Testis (tissue), 2 donors: ENCODE measurements around the gene SLC15A1.

ENCODE experiments used
- POLR2A ChIP-seq: fragments of 450-650 bp; IDR thresholded peaks from one replicate; pipeline ENCODE4 v1.6.1; 2017; ENCODE audit warnings: antibody characterized with exemption, mild to moderate bottlenecking, moderate library complexity
- TF ChIP-seq, protein P1 (sequence below), 3 experiments: fragments of 450-650 bp in 2 of 3; fragments of 200-600 bp in 1 of 3; sonication (generic) in 1 of 3; IDR thresholded peaks; one replicate each; pipeline ENCODE4 v1.5.1; 2016 to 2019; ENCODE audit warnings: antibody characterized with exemption in 3 of 3, mild to moderate bottlenecking in 2 of 3, moderate library complexity in 1 of 3

- TF ChIP-seq, protein P1, sequence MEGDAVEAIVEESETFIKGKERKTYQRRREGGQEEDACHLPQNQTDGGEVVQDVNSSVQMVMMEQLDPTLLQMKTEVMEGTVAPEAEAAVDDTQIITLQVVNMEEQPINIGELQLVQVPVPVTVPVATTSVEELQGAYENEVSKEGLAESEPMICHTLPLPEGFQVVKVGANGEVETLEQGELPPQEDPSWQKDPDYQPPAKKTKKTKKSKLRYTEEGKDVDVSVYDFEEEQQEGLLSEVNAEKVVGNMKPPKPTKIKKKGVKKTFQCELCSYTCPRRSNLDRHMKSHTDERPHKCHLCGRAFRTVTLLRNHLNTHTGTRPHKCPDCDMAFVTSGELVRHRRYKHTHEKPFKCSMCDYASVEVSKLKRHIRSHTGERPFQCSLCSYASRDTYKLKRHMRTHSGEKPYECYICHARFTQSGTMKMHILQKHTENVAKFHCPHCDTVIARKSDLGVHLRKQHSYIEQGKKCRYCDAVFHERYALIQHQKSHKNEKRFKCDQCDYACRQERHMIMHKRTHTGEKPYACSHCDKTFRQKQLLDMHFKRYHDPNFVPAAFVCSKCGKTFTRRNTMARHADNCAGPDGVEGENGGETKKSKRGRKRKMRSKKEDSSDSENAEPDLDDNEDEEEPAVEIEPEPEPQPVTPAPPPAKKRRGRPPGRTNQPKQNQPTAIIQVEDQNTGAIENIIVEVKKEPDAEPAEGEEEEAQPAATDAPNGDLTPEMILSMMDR (IDR thresholded peaks at IDR 0.05): peak; percentile 75 to 87 (median 85)
- no peak for TF ChIP-seq POLR2A
These were observed 98.9 kb downstream of the SLC15A1 start for GRCh38 chr13:98653463-98653985.
